Measurements from ENCODE around the gene HPCAL1.

GRCh38 chr2:10428924-10429323, 126.2 kb downstream of the HPCAL1 start:
- TF ChIP-seq POLR2A (IDR thresholded peaks at IDR 0.05), result no peak
- no peak for TF ChIP-seq CTCF (IDR thresholded peaks at IDR 0.05)

Measured in lower leg skin (tissue), 3 donors.